SKM-1 (cell line): ENCODE results near the gene SNTG2.

ENCODE experiments used
- DNase-seq: peaks from one replicate; lab custom pipeline; 2025; ENCODE audit not compliant: unreplicated experiment; lab: John Stamatoyannopoulos, UW

The SNTG2 gene

DNA sequence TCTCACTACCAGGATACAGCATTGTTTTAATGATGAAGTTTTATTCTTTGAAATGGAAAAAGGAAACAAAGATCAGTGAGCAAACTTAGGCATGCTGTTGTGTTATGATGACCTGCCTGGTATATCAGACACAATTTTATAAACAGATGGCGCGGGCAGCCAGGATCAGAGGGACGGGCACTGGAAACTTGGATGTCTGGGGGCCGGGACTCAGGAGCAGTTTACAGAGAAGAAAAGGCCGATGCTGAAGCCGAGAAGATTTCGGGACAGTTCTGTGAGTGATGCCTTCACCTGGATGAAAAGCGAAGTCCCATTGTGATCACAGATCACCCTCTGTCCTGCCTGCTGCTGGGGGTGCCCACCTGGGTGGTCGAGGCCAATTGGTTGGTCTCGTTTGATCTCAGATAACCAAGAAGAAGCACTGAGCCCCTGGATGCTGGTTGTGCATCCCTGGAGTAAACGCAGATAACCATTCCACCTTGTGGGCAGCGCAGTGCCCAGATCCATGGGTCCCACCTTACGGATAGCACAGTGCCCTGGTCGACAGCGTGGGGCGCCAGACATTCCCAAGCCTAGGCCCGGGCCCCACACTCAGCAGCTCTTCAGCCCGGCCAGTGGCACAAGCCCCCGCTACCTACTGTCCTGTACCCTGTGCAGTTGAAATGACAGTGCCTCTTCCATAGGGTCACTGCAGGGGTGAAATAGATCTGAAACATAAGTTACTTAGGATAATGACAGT lies 279.7 kb downstream of the SNTG2 start:
- no peak for DNase-seq

DNA sequence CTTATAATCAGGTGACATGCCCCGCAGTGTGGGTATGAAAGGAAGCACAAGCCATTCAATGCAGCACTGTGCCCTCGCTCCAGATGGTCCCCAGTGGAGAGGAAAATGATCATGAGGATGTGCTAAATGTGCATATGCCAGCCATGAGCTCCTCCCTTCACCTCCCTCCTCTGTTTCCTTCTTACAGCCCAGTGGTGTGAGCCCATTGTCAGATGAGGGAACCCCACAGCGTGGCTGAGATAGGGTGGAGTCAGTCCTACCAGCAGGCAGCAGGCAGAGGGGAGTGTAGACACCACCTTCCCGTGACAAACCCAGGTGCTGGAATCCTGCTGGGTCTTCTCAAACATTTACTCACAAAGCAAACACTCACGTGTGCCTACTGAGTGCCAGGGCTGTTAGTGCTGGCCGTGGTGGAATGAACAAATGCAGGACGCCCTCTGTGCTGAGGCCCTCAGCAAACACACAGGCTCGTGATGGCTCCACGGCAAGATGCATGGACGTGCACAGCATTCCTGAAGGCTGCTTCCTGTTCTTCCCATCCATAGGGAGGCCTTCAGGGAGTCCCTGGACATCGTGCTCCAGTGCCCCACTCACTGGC lies 280.9 kb downstream of the SNTG2 start:
- DNase-seq, result no peak

DNA sequence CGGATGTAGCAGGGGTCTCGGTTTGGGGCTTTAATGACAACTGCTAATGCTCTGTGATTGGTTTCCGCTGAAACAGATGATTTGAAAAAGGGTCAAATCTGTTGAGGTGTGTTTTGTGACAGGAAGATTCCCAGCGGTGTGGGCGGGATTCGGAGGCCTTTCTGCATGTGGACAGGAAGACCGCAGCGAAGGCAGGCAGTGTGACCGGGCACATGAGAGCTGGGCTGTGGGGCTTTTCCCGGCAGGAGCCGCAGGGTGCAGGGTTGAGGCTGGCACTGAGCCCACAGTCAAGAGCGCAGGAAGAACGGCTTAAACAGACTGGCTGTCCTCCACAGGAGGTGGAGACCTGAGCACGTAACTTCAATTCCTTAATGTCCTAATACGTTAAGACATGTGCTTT lies 282.6 kb downstream of the SNTG2 start:
- no peak for DNase-seq

DNA sequence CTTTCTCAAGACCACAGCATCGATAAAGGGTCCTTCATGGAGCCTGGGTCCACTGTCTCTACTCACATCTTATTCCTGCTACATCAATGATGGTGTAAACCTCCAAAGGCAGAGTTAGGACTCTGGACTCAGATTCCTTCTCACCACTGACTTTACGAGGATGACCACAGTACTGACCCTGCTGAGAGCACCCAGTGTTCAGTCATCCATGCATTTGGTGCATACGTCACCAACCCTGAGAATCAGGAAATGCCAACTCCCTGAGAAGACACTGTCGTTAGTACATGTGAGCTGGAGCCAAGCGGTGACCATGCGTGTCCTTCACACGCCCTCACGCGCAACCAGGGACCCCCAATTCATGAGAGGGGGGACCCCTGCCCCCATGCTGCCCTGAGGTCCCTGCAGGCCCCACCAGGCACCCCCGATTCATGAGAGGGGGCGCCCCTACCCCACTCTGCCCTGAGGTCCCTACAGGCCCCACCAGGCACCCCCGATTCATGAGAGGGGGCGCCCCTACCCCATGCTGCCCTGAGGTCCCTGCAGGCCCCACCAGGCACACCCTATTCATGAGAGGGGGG lies 284.2 kb downstream of the SNTG2 start:
- no peak for DNase-seq

DNA sequence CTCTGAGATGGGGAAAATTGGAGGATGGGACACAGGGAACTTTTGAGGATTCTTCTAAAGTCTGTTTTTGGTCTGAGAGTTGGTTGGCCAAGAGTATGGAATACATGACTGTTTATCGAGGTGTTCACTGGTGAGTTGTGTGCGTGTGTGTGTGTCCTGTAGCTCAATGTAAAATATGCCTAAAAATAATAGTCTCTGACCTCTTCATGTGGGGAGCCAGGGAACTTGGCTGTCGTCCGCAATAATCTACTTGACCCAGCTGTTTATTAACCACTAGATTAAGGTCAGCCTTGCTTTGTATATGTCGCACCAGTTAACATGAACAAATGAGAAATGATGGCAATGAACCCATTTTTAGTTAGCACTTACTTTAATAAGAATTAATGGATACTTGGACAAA lies 285.2 kb downstream of the SNTG2 start:
- no peak for DNase-seq

DNA sequence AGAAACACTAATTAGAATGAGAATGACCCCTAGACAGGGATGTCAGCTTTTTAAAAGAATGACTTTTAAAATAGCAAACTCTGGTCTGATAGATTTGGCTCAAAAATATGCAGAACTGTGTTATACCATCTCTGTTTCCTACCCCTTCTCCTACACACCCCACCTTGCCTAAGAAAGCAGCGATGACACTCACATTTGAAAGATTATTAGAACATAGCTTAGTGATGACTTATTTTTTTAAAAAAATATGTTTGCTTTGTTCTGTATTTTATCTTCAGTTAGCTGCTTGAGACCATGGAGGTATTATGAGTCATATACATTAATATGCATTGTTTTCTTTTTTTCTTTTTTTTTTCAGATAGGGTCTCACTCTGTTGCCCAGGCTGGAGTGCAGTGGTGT lies 286.0 kb downstream of the SNTG2 start:
- no peak for DNase-seq

DNA sequence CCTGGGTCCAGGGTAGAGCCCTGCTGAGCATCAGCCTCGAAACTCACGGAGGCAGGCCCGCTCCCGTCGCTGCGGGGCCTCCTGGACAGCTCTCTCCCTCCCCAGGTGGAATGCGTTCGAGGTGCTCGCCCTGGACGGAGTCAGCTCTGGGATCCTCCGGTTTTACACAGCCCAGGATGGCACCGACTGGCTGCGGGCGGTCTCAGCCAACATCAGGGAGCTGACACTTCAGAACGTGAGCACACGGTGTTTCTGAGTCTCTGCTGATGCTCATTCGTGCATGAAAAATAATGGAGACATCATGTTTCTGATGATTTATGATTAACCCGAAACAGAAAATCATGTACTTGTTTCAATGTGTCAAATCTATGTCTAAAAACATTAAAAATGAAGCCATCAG lies 287.1 kb downstream of the SNTG2 start:
- no peak for DNase-seq

DNA sequence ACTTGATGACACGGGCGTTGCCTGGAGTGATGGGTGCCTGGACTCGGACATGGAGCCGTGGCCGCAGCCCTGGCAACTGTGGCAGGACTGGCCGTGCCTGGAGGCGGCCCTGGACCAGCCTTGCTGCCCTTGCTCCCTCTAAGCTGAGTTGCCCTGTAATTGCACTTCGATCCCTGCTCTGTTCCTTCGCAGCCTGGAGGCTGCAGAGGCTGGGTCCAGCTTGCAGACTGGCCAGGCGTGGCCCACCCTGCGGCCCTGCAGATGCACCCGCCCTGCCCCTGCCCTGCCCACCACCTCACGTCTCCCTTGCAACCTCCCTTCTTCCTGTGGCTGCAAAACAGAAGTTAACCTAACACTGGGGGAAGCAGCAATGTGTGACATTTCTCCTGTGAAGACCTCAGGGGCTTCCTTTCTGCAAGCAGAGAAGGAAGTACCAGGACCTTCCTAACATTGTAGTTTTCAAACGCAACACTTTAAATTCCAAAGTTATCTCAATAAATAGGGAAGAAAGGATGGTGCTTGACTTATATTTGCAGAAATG lies 288.0 kb downstream of the SNTG2 start:
- DNase-seq, result no peak

DNA sequence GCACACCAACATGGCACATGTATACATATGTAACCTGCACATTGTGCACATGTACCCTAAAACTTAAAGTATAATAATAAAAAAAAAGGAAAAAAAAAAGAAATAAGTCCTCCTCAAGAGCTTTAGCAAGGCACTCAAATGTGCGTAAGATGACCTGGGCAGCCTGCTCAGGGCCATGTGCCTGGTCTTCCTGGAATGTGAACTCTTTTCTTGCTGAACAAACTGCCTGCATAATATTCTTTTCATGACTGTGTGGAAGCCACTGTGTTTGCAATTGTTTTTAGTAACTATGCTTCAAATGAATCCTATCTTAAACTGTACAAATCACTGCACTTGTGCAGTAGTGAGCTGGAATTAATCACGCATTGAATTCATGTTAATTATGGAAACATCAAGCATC lies 294.5 kb downstream of the SNTG2 start:
- no peak for DNase-seq

DNA sequence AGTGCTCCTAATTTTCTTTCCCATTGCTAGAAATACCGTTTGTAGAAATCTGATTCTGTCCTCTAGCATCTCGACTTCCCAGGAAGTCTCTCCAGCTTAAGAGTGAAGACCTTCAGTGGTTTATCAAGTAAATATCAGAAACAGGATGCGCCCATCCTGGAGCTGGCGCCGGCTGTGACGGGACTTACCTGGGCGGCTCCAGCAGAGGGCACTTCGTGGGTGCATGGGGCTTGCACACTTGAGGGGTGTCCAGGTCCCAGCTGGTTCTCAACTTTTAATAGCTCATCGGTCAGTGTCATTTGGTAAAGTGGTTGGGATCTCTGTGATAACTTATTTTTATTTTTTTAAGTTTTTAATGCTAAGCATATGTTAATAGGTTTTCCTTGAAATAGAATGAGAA lies 295.6 kb downstream of the SNTG2 start:
- DNase-seq, result no peak

DNA sequence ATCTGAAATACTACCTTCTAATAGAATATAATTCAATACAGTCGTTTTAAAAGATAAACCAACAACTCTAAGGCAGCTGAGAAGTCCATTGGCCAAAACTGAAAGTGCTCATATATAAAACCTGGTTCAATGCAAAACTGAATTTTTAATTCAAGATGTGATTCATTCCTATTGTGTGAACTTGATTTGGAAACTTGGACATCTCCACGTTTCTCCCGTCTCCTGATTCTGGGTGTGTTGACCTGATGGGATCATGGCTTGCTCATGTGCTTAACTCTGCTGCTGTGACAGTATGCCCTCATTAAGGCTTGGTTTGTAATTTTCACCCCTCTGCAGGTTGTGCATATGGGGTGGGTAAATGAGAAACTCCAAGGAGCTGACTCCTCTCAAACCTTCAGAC lies 296.3 kb downstream of the SNTG2 start:
- no peak for DNase-seq

DNA sequence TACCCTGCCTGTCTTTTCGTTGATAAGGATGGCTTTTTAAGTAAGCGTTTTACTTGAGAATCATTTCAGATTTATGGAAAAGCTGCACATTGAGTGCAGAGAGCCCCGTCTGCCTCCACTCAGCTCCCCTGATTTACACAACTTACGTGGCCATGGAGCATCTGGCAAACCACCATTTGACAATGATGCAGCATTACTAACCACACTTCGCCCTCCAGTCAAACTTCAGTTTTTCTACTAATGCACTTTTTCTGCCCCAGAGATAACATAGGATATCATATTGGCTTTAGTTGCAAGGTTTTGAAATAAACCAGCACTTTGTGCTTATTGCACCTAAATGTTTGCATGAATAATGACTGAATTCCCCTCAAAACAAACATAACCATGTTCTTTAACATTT lies 297.5 kb downstream of the SNTG2 start:
- DNase-seq, result no peak

DNA sequence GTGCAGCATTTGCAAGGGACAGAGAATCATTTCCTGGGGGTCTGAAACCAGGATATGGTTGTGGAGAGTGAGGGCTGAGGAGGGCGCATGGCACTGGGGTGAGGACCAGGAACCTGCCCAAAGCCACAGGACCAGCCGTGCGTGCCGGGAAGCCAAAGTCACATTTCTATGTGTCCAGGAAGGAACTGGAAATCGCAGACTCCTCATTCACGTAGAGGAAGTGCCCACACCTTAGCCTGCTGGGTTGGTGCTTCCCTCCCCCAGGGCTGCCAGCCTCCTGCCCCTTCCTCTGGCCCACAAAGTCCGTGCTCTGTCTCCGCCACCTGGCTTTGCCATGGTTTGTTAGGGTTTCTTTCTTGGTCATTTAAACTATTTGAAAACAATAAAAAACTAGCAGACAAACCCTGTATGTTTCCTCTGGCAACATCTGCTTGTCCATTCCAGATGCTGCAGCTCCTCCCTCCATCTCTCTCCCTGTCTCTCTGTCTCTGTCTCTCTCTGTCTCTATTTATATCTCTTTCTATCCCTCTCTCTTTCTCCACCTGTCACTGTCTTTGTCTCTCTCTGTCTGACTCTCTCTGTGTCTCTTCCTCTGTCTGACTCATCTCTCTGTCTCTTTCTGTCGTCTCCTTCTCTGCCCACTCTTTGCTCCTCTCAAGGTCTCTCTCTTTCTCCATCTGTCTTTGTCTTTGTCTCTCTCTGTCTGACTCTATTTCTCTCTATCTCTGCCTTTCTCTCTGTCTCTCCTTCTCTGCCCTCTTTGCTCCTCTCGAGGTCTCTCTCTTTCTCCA lies 299.4 kb downstream of the SNTG2 start:
- DNase-seq, result no peak

DNA sequence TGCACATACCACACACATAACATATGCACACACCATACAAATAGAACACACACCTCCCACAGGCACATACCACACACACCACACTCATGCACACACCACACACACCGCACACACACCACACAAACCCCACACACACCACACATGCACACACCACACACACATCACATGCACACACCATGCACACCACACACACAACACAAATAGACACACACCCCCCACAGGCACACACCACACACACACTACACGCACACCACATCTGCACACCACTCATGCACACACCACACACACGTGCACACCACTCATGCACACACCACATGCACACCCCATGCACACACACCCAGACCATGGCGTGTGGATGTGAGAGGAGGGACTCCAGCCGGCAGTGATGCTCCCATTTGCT lies 300.9 kb downstream of the SNTG2 start:
- DNase-seq, result no peak

DNA sequence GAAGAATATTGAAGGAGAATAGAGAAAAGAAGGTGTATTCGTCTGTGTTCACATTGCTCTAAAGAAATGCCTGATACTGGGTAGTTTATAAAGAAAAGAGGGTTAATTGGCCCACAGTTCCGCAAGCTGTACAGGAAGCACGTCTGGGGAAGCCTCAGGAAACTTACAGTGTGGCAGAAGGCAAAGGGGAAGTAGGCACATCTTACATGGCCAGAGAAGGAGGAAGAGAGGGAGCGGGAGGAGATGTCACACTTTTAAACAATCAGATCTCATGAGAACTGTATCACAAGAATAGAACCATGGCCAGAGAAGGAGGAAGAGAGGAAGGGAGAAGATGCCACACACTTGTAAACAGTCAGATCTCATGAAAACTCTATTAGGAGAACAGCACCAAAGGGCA lies 303.0 kb downstream of the SNTG2 start:
- DNase-seq, result no peak

DNA sequence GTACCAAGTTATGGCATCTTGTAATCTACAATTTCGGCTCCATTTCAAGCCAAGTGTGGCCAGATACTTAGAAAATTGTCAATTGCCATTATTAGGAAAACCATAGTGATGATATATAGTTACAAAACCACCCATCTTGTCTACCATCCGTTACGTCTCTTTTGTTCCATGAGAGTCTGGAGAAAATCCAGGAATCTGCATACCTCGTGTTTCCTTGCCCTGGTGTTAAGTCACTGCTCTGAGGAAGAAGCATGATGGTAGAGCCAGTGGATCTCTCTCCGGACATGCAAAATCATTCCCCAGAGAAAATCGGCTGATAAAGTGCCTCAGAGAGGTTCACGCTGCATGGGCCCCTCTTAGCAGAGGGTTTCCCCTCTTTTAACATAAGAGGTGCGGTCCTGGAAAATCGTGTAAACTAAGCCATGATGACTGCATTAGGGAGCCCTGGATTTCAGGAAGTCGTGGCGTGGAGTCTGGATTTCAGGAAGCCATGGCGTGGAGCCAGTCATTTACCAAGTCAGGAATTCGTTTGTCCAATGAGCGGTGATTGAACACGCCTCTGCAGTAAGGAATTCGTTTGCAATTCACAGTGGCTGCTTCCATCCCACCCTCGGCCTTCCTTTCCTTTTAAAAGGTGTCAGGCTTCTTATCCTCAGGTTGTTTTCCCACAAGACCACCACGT lies 304.2 kb downstream of the SNTG2 start:
- no peak for DNase-seq

DNA sequence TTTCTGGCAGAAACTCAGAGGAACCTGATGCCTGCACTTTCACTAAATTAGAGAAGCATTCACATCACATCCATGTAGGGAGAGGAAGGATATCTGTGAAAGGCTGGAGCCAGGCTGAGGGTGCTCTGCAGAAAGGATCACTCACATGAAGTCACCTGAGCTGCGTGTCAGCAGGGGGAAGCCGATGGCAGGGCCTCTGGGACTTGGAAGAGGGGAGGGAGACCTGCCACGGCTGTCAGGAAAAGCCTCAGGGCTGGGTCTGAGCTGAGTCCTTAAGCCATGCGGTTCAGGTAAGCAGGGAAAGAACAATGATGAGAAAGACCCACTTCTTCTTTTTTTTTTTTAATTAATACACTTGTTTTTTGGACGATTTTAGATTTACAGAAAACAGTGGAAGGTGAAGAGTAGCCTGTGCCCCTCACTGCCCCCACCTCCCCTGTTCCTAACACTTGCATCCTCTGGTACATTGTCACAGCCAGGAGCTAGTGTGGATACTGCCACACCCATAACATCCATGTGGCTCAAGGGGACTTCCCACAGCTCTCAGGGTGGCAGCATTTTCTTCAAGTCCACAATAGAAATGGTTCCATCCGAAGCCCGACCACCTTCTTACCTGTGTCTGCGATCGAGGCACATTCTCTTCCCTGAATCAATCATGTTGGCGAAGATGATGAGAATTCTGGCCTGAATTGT lies 306.1 kb downstream of the SNTG2 start:
- DNase-seq, result no peak

DNA sequence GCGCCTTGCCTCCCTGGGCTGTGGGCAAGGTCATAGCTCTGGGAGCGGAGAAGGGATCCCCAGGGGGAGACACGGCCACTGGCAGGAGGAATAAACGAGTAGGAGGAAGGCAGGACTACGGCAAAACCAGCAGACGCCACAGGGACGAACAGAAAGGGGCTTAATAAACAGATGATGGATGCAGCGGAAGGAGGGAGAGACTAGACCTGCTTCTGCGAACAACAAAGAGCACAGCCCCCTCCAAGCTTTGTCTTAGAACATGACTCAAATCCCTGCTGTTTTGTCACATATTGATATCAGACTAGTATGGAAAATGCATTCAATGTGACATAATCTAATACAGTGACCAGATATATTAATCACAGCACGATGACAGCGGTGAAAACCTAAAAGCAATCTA lies 306.7 kb downstream of the SNTG2 start:
- no peak for DNase-seq

DNA sequence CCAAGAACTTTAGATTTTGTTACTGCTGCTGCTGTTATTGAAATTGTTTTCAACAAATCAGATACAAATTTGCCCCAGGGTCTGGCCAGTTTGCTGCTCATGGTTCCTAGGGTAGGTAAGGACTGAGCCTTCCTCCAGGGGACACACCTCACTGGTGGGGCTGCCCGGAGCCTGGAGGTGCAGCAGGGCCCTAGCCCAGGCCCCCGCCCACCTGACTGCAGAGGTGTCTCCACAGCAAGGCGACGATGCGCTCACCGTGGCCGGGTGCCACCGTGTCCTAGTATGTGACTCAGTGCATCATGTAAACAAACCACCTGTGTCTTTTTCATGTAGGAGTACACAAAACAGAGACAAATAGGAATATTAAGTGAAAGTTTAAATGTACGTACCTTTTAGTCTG lies 309.1 kb downstream of the SNTG2 start:
- DNase-seq, result no peak

DNA sequence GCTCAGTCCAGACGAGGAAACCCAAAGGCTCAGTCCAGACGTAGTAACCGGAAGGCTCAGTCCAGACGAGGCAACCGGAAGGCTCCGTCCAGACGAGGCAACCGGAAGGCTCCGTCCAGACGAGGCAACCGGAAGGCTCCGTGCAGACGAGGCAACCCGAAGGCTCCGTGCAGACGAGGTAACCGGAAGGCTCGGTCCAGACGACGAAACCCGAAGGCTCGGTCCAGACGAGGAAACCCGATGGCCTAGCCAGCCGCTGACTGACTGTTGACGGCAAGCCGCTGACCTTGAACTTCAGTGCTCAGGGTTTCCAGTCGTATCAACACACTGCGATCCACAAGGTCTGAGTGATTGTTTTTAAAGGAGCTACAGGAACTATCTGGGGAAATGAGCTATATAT lies 312.0 kb downstream of the SNTG2 start:
- DNase-seq, result no peak

DNA sequence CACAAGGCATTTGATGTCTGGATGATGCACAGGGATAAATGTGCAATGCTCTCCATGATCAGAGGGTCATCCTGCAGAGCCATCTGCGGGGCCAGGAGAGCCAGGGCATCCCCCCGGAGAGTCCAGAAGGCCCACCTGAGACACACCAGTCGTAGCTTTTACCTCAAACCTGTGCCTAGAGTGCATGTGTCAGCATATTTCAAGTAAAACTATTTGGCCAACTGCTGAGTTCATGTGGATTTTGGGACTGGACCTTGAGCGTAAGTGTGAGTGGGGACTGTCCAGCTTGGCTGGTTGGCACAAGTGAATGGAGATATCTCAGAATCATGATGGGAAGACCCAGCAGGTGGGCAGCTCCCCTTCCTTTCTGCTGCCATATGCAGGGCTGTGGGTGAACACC lies 314.8 kb downstream of the SNTG2 start:
- DNase-seq, result no peak
